Prostate gland (tissue), 2 donors: Measurements from ENCODE around the gene DUSP8. TPM values are rescaled to one million over a fixed set of nuclear protein-coding genes. Genes with fewer than 3 reads are reported as not detected.

Source experiments
- DNase-seq: peaks from one replicate; pipeline ENCODE4 v3.0.0-alpha.2; 2019; ENCODE audit warnings: low spot score
- H3K27ac ChIP-seq, 2 donors: fragments of 200-600 bp; sonication (generic); 2 replicates each; pipeline ENCODE4 v1.5.1; 2017 to 2019
- H3K27me3 ChIP-seq: fragments of 200-600 bp; sonication (generic); replicated peaks from 2 replicates; pipeline ENCODE4 v1.5.1; 2019; ENCODE audit not compliant: insufficient read depth
- H3K36me3 ChIP-seq, 2 donors: fragments of 200-600 bp; sonication (generic); 1 replicate in 1 of 2; 2 replicates in 1 of 2; pipeline versions ENCODE4 v1.5.1 to v1.8.1; 2017 to 2019
- H3K4me1 ChIP-seq: fragments of 200-600 bp; sonication (generic); replicated peaks from 2 replicates; pipeline ENCODE4 v1.5.1; 2019
- H3K4me3 ChIP-seq, 2 donors: fragments of 200-600 bp; sonication (generic); 2 replicates each; pipeline ENCODE4 v1.5.1; 2017 to 2019
- H3K9me3 ChIP-seq: fragments of 200-600 bp; sonication (generic); 2 replicates; pipeline ENCODE4 v1.5.1; 2017
- CTCF ChIP-seq, 4 experiments: fragments of 200-600 bp in 2 of 4; fragments of 450-650 bp in 2 of 4; sonication (generic) in 2 of 4; IDR thresholded peaks; 1 replicate in 3 of 4; 2 replicates in 1 of 4; pipeline ENCODE4 v1.5.1; 2016 to 2019; ENCODE audit warnings: antibody characterized with exemption in 4 of 4, mild to moderate bottlenecking in 2 of 4, moderate library complexity in 2 of 4
- POLR2A ChIP-seq: fragments of 450-650 bp; IDR thresholded peaks from one replicate; pipeline ENCODE4 v1.6.1; 2016; ENCODE audit warnings: antibody characterized with exemption, mild to moderate bottlenecking
- POLR2AphosphoS5 ChIP-seq: sonication (generic); formaldehyde crosslinking; IDR thresholded peaks from one replicate; pipeline ENCODE4 v1.6.1; 2017; ENCODE audit warnings: antibody characterized with exemption
- WGBS: methylation state at CpG from one replicate; pipeline ENCODE4 v1.1.5; 2018; 5-methylcytosine and 5-hydroxymethylcytosine counted together
- intact Hi-C: fragments of 100-400 bp; cut with DNase I; formaldehyde crosslinking; loops from one replicate; pipeline ENCODE4 v1.14.2; 2022
- total RNA-seq, 2 donors: library from RNA; depleted of rRNA; stranded (reverse); fragments of >200 nt; gene quantifications; one replicate each; pipeline ENCODE4 v1.1.0, GENCODE V29; 2016

The DUSP8 gene
- total RNA-seq, 2 donors from 2014 or later, result 8.8 to 17.2 TPM

GRCh38 chr11:1573903-1574237, 1.8 kb upstream of the DUSP8 start:
- no peaks in the 10 kb centered on the region for H3K27me3 ChIP-seq
- H3K36me3 ChIP-seq, result no peaks in the 10 kb centered on the region
- H3K4me3 ChIP-seq, result no peak overlapping the region
- intact Hi-C loops, result loop anchor here (2.0 kb wide), 1 partner anchor 27 kb away; no protein-coding TSS in a partner anchor
- TF ChIP-seq CTCF (IDR thresholded peaks at IDR 0.05), result no peak
- TF ChIP-seq POLR2AphosphoS5, result no peak
- TF ChIP-seq POLR2A, result no peak
- DNase-seq, result peak; percentile 26
- WGBS, result 22% methylated on average over 7 of the region's 7 CpGs
- peaks cover 9% of the 10 kb centered on the region for H3K4me1 ChIP-seq
- peak overlapping the region in 1 of 2 donors; percentile 14 for H3K27ac ChIP-seq
- H3K9me3 ChIP-seq, result no peaks in the 10 kb centered on the region

GRCh38 chr11:1573077-1573902, 1.2 kb upstream of the DUSP8 start:
- TF ChIP-seq CTCF (IDR thresholded peaks at IDR 0.05), result no peak
- TF ChIP-seq POLR2A, result no peak
- TF ChIP-seq POLR2AphosphoS5, result no peak
- intact Hi-C loops, result no loop called here
- DNase-seq, result no peak
- Histone ChIP-seq H3K27me3 (no peaks in the 10 kb centered on the region), H3K9me3 (no peaks in the 10 kb centered on the region), H3K36me3 (no peaks in the 10 kb centered on the region), H3K4me3 (peak overlapping the region; percentile 38 to 60), H3K4me1 (peaks cover 9% of the 10 kb centered on the region), H3K27ac (peak overlapping the region; percentile 68 to 72)
- WGBS, result 7% methylated on average over 35 of the region's 37 CpGs

- Histone ChIP-seq H3K27me3 (no peaks in the 10 kb centered on the region), H3K27ac (peak overlapping the region in 1 of 2 donors; percentile 44), H3K36me3 (no peaks in the 10 kb centered on the region), H3K4me3 (peak overlapping the region; percentile 38 to 40), H3K4me1 (peaks cover 9% of the 10 kb centered on the region), H3K9me3 (no peaks in the 10 kb centered on the region)
- intact Hi-C loops, result no loop called here
- WGBS, result under 1% methylated on average over 34 of the region's 91 CpGs
- DNase-seq, result no peak
- TF ChIP-seq POLR2A (no peak), POLR2AphosphoS5 (no peak), CTCF (IDR thresholded peaks at IDR 0.05) (no peak)
Measured at GRCh38 chr11:1571760-1572196, 293 bp downstream of the DUSP8 start.

- no peak for TF ChIP-seq POLR2A
- no peak for TF ChIP-seq POLR2AphosphoS5
- no peak for TF ChIP-seq CTCF (IDR thresholded peaks at IDR 0.05)
- Histone ChIP-seq H3K36me3 (no peaks in the 10 kb centered on the region), H3K27ac (peak overlapping the region in 1 of 2 donors; percentile 44), H3K4me1 (peaks cover 9% of the 10 kb centered on the region), H3K9me3 (no peaks in the 10 kb centered on the region), H3K27me3 (no peaks in the 10 kb centered on the region), H3K4me3 (peak overlapping the region; percentile 22 to 40)
- 14% methylated on average over 29 of the region's 58 CpGs for WGBS
- intact Hi-C loops, result no loop called here
- DNase-seq, result no peak
Measured at GRCh38 chr11:1570896-1571759, 943 bp downstream of the DUSP8 start.
